ENCODE data around the gene FSD1. TPM values are rescaled to one million over a fixed set of nuclear protein-coding genes. Genes with fewer than 3 reads are reported as not detected.

Gene FSD1
- polyA plus RNA-seq, 1 donor from 2014 or later = 114 TPM

GRCh38 chr19:4298810-4299550, 5.4 kb upstream of the FSD1 start:
- no peaks in the 10 kb centered on the region for H3K9me3 ChIP-seq (ENCODE audit: low read length)
- H3K79me2 ChIP-seq (replicated peaks; ENCODE audit: insufficient read depth, low read length) = no peaks in the 10 kb centered on the region

DNA sequence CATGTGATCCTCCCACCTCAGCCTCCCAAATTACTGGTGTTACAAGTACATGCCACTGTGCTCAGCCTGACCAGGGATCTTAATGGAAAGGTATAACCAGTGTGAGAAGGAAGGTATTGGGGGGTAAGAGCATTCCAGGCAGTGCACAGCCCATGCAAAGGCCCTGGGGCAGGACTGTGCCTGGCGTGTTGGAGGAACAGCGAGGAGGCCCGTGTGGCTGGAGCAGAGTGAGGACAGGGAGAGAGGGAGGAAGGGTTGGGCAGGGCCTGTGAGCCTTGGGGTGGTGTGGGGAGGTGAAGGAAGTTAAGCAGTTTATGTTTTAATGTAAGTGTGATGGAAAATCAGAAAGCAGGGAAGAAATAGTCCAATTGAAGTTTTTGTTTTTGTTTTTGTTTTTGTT, 3.8 kb upstream of the FSD1 start:
- Histone ChIP-seq H4K20me1 (ENCODE audit: insufficient read depth) (no peaks in the 10 kb centered on the region), H3K9ac (ENCODE audit: low read length) (no peak overlapping the region)
- TF ChIP-seq MXI1 (conservative IDR thresholded peaks at IDR 0.05; ENCODE audit: poor library complexity, severe bottlenecking) (no peak), RAD21 (conservative IDR thresholded peaks at IDR 0.05) (no peak), SMC3 (conservative IDR thresholded peaks at IDR 0.05; ENCODE audit: poor library complexity) (no peak), POLR2AphosphoS5 (IDR thresholded peaks at IDR 0.05) (no peak), EZH2 (IDR thresholded peaks at IDR 0.05; ENCODE audit: borderline replicate concordance, insufficient read depth, low read length, poor library complexity, severe bottlenecking) (no peak), REST (IDR thresholded peaks at IDR 0.05; ENCODE audit: borderline replicate concordance) (no peak)

More at GRCh38 chr19:4298810-4299550, 5.4 kb upstream of the FSD1 start:
- no peak overlapping the region for H3K4me2 ChIP-seq (ENCODE audit: low read length)
- TF ChIP-seq POLR2AphosphoS5 (IDR thresholded peaks at IDR 0.05) = no peak
- TF ChIP-seq SMC3 (conservative IDR thresholded peaks at IDR 0.05; ENCODE audit: poor library complexity) = no peak
- no peak for TF ChIP-seq REST (IDR thresholded peaks at IDR 0.05; ENCODE audit: borderline replicate concordance)
- no peak for TF ChIP-seq MXI1 (conservative IDR thresholded peaks at IDR 0.05; ENCODE audit: poor library complexity, severe bottlenecking)
- TF ChIP-seq EZH2 (IDR thresholded peaks at IDR 0.05; ENCODE audit: borderline replicate concordance, insufficient read depth, low read length, poor library complexity, severe bottlenecking) = no peak
- TF ChIP-seq EP300 (conservative IDR thresholded peaks at IDR 0.05; ENCODE audit: poor library complexity, severe bottlenecking) = no peak
- TF ChIP-seq TAF1 (IDR thresholded peaks at IDR 0.05; ENCODE audit: low read depth) = no peak
- no peak for TF ChIP-seq RAD21 (conservative IDR thresholded peaks at IDR 0.05)
- TF ChIP-seq CTCF (IDR thresholded peaks at IDR 0.05; ENCODE audit: poor library complexity, severe bottlenecking) = no peak
- H3K27me3 ChIP-seq (ENCODE audit: insufficient read depth, low read depth, low read length) = no peaks in the 10 kb centered on the region
- no peaks in the 10 kb centered on the region for H3F3A ChIP-seq (ENCODE audit: insufficient read depth, low read length, poor library complexity, severe bottlenecking)
- H3K9ac ChIP-seq (ENCODE audit: low read length) = no peak overlapping the region
- no peak overlapping the region for H3K4me3 ChIP-seq (ENCODE audit: low read length)
- no peaks in the 10 kb centered on the region for H4K20me1 ChIP-seq (ENCODE audit: insufficient read depth)
- H2AFZ ChIP-seq (ENCODE audit: low read depth, low read length) = no peak overlapping the region
- no peak overlapping the region for H3K27ac ChIP-seq (ENCODE audit: low read length)
- no peaks in the 10 kb centered on the region for H3K9me2 ChIP-seq (ENCODE audit: insufficient read depth, low read length)
- no peaks in the 10 kb centered on the region for H3K36me3 ChIP-seq (ENCODE audit: insufficient read depth, low read length)

More for the DNA sequence above, 3.8 kb upstream of the FSD1 start:
- Histone ChIP-seq H3K9me3 (ENCODE audit: low read length) (no peaks in the 10 kb centered on the region), H3F3A (ENCODE audit: insufficient read depth, low read length, poor library complexity, severe bottlenecking) (no peaks in the 10 kb centered on the region), H2AFZ (ENCODE audit: low read depth, low read length) (no peak overlapping the region), H3K4me3 (ENCODE audit: low read length) (no peak overlapping the region), H3K36me3 (ENCODE audit: insufficient read depth, low read length) (no peaks in the 10 kb centered on the region), H3K27ac (ENCODE audit: low read length) (no peak overlapping the region), H3K27me3 (ENCODE audit: insufficient read depth, low read depth, low read length) (no peaks in the 10 kb centered on the region), H3K9me2 (ENCODE audit: insufficient read depth, low read length) (no peaks in the 10 kb centered on the region), H3K79me2 (replicated peaks; ENCODE audit: insufficient read depth, low read length) (no peaks in the 10 kb centered on the region), H3K4me2 (ENCODE audit: low read length) (no peak overlapping the region)
